Esophagus squamous epithelium (tissue), 4 donors: ENCODE data around the gene UNC93A.

ENCODE experiments used
- CTCF ChIP-seq, 6 experiments: fragments of 450-650 bp in 4 of 6; fragments of 200-600 bp in 2 of 6; sonication (generic) in 2 of 6; IDR thresholded peaks; one replicate each; pipeline ENCODE4 v1.5.1; 2016 to 2019; ENCODE audit warnings: antibody characterized with exemption in 6 of 6, mild to moderate bottlenecking in 4 of 6, moderate library complexity in 4 of 6
- POLR2A ChIP-seq, 4 donors: fragments of 450-650 bp; IDR thresholded peaks; one replicate each; pipeline ENCODE4 v1.6.1; 2017; ENCODE audit warnings: antibody characterized with exemption in 4 of 4, mild to moderate bottlenecking in 4 of 4, moderate library complexity in 3 of 4

GRCh38 chr6:167244064-167244960 is 46.8 kb upstream of the UNC93A start:
- TF ChIP-seq CTCF (IDR thresholded peaks at IDR 0.05) (no peak), POLR2A (IDR thresholded peaks at IDR 0.05) (no peak)
